ENCODE results near the gene IL17RE. TPM values are rescaled to one million over a fixed set of nuclear protein-coding genes. Genes with fewer than 3 reads are reported as not detected.
A peak's percentile ranks its signal among the peaks of the same experiment; 100 is the strongest.

Gene IL17RE
- total and polyA plus RNA-seq, 9 of the 15 experiments (the other 6 are each of a cell fraction or from before 2014, with no cell fraction given) = 0.32 to 1.9 (median 0.51) TPM; not detected in 4

DNA sequence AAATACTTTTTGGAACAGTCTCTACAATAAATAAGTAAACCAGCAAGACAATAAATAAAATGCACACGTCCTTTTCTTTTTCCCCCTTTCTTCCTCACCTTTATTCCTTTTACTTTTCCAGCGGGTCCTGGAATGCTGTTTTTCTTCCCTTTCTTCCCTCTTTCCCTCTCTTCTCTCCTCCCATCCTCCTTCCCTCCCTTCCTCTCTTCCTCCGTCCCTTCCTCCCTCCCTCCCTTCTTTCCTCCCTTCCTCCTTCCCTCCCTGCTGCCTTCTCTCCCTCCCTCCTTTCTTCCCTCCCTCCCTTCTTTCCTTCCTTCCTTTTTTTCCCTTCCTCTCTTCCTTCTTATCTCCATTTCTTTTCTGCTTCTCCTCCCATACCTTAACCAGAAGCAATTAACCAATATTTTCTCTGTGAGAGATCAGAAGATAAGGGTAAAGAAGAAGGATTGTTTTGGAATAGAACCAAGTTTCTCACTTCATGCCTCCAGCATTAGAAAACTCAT, 3.3 kb upstream of the IL17RE start (continued):
- TF ChIP-seq ZNF318 (IDR thresholded peaks at IDR 0.05; ENCODE audit: borderline replicate concordance in 1 of 2, low read depth in 1 of 2) = no peak
- no peak for TF ChIP-seq RBM34 (IDR thresholded peaks at IDR 0.05; ENCODE audit: borderline replicate concordance, insufficient read depth, low read length)
- TF ChIP-seq, protein P1, sequence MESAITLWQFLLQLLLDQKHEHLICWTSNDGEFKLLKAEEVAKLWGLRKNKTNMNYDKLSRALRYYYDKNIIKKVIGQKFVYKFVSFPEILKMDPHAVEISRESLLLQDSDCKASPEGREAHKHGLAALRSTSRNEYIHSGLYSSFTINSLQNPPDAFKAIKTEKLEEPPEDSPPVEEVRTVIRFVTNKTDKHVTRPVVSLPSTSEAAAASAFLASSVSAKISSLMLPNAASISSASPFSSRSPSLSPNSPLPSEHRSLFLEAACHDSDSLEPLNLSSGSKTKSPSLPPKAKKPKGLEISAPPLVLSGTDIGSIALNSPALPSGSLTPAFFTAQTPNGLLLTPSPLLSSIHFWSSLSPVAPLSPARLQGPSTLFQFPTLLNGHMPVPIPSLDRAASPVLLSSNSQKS (CRISPR knock-in tag; IDR thresholded peaks at IDR 0.05) = no peak
- no peak for TF ChIP-seq FOXO4 (CRISPR knock-in tag; IDR thresholded peaks at IDR 0.05)
- no peak for TF ChIP-seq NELFE (IDR thresholded peaks at IDR 0.05; ENCODE audit: insufficient read depth, insufficient read length)
- no peak for TF ChIP-seq RBBP5 (IDR thresholded peaks at IDR 0.05; ENCODE audit: borderline replicate concordance, insufficient read depth, low read length, poor library complexity, severe bottlenecking)
- TF ChIP-seq ZC3H4 (CRISPR knock-in tag; IDR thresholded peaks at IDR 0.05; ENCODE audit: borderline replicate concordance) = no peak
- no peak for TF ChIP-seq ETV1 (tag; conservative IDR thresholded peaks at IDR 0.05; ENCODE audit: low read depth)
- TF ChIP-seq SNRNP70 (optimal IDR thresholded peaks at IDR 0.05; ENCODE audit: low read depth, low read length) = no peak
- TF ChIP-seq SAFB (IDR thresholded peaks at IDR 0.05; ENCODE audit: borderline replicate concordance, low read depth, low read length) = no peak
- TF ChIP-seq RBM25 (IDR thresholded peaks at IDR 0.05; ENCODE audit: low read depth, low read length, severe bottlenecking) = no peak
- TF ChIP-seq ZNF507 (tag; conservative IDR thresholded peaks at IDR 0.05) = no peak
- no peak for TF ChIP-seq EP300 (IDR thresholded peaks at IDR 0.05; ENCODE audit: low read length)
- peak; percentile 73; the same call in 1 of the 2 replicates for TF ChIP-seq NFIC (IDR thresholded peaks at IDR 0.05)
- TF ChIP-seq CXXC5 (CRISPR knock-in tag; IDR thresholded peaks at IDR 0.05) = no peak
- TF ChIP-seq STAT5A (IDR thresholded peaks at IDR 0.05; ENCODE audit: borderline replicate concordance, low read length) = no peak
- peak; percentile 86 for TF ChIP-seq THRAP3 (IDR thresholded peaks at IDR 0.05; ENCODE audit: borderline replicate concordance)

All from K562 (cell line).